HUES6 (cell line): ENCODE data around the gene GLIS2.

ENCODE experiments used
- H3K27ac ChIP-seq: 2 replicates; pipeline ENCODE4 v1.7.0; 2013; ENCODE audit warnings: low read depth, mild to moderate bottlenecking, low read length, inconsistent platforms
- H3K27me3 ChIP-seq: 2 replicates; pipeline ENCODE4 v1.6.1; 2013; ENCODE audit warnings: low read length; ENCODE audit not compliant: control insufficient read depth, insufficient read depth
- H3K36me3 ChIP-seq: 2 replicates; pipeline ENCODE4 v1.6.1; 2013; ENCODE audit warnings: low read length; ENCODE audit not compliant: control insufficient read depth, insufficient read depth
- H3K4me1 ChIP-seq: 2 replicates; pipeline ENCODE4 v1.6.1; 2013; ENCODE audit warnings: low read length; ENCODE audit not compliant: control insufficient read depth, insufficient read depth
- H3K4me3 ChIP-seq: 2 replicates; pipeline ENCODE4 v1.5.1; 2013; ENCODE audit warnings: low read depth, low read length
- H3K9ac ChIP-seq: one replicate; pipeline ENCODE4 v1.6.1; 2013; ENCODE audit warnings: mild to moderate bottlenecking, low read length
- H3K9me3 ChIP-seq: 2 replicates; pipeline ENCODE4 v1.6.1; 2013; ENCODE audit warnings: low read depth, low read length; ENCODE audit not compliant: control insufficient read depth, insufficient read depth

GLIS2 gene

GRCh38 chr16:4358831-4359561 lies 43.1 kb downstream of the GLIS2 start:
- no peak overlapping the region for H3K4me3 ChIP-seq
- H3K36me3 ChIP-seq: no peaks in the 10 kb centered on the region
- no peak overlapping the region for H3K27ac ChIP-seq
- peaks cover 3% of the 10 kb centered on the region; the same call in 1 of the 2 replicates for H3K4me1 ChIP-seq
- no peaks in the 10 kb centered on the region for H3K9me3 ChIP-seq
- H3K27me3 ChIP-seq: no peaks in the 10 kb centered on the region
- H3K9ac ChIP-seq: no peak overlapping the region

- peaks cover 3% of the 10 kb centered on the region; the same call in 1 of the 2 replicates for H3K4me1 ChIP-seq
- H3K27ac ChIP-seq: no peak overlapping the region
- H3K9ac ChIP-seq: no peak overlapping the region
- H3K27me3 ChIP-seq: no peaks in the 10 kb centered on the region
- no peaks in the 10 kb centered on the region for H3K9me3 ChIP-seq
- H3K4me3 ChIP-seq: no peak overlapping the region
- no peaks in the 10 kb centered on the region for H3K36me3 ChIP-seq
Observed at GRCh38 chr16:4359914-4360313, 44.0 kb downstream of the GLIS2 start.

GRCh38 chr16:4360538-4361021 lies 44.7 kb downstream of the GLIS2 start:
- Histone ChIP-seq H3K9ac (no peak overlapping the region), H3K4me3 (no peak overlapping the region), H3K27ac (no peak overlapping the region), H3K4me1 (peaks cover 3% of the 10 kb centered on the region; the same call in 1 of the 2 replicates), H3K27me3 (no peaks in the 10 kb centered on the region), H3K36me3 (no peaks in the 10 kb centered on the region), H3K9me3 (no peaks in the 10 kb centered on the region)

GRCh38 chr16:4361033-4361943 lies 45.4 kb downstream of the GLIS2 start:
- H3K9ac ChIP-seq: no peak overlapping the region

GRCh38 chr16:4361944-4362311 lies 46.1 kb downstream of the GLIS2 start:
- peaks cover 3% of the 10 kb centered on the region; the same call in 1 of the 2 replicates for H3K4me1 ChIP-seq
- no peak overlapping the region for H3K4me3 ChIP-seq
- no peaks in the 10 kb centered on the region for H3K36me3 ChIP-seq
- no peak overlapping the region for H3K9ac ChIP-seq
- H3K27ac ChIP-seq: no peak overlapping the region
- no peaks in the 10 kb centered on the region for H3K27me3 ChIP-seq
- no peaks in the 10 kb centered on the region for H3K9me3 ChIP-seq

More at GRCh38 chr16:4361033-4361943, 45.4 kb downstream of the GLIS2 start:
- no peaks in the 10 kb centered on the region for H3K9me3 ChIP-seq
- H3K27me3 ChIP-seq: no peaks in the 10 kb centered on the region
- H3K4me1 ChIP-seq: peaks cover 3% of the 10 kb centered on the region; the same call in 1 of the 2 replicates
- H3K27ac ChIP-seq: no peak overlapping the region
- H3K36me3 ChIP-seq: no peaks in the 10 kb centered on the region
- no peak overlapping the region for H3K4me3 ChIP-seq

GRCh38 chr16:4362476-4363135 lies 46.7 kb downstream of the GLIS2 start:
- Histone ChIP-seq H3K36me3 (no peaks in the 10 kb centered on the region), H3K9me3 (no peaks in the 10 kb centered on the region), H3K27ac (no peak overlapping the region), H3K4me3 (no peak overlapping the region), H3K27me3 (no peaks in the 10 kb centered on the region), H3K4me1 (peaks cover 3% of the 10 kb centered on the region; the same call in 1 of the 2 replicates), H3K9ac (no peak overlapping the region)

- no peak overlapping the region for H3K9ac ChIP-seq
- no peaks in the 10 kb centered on the region for H3K27me3 ChIP-seq
- H3K36me3 ChIP-seq: no peaks in the 10 kb centered on the region
- peaks cover 11% of the 10 kb centered on the region; the same call in 1 of the 2 replicates for H3K4me1 ChIP-seq
- no peak overlapping the region for H3K27ac ChIP-seq
- no peaks in the 10 kb centered on the region for H3K9me3 ChIP-seq
- H3K4me3 ChIP-seq: no peak overlapping the region
Observed at GRCh38 chr16:4364196-4365013, 48.5 kb downstream of the GLIS2 start.

- Histone ChIP-seq H3K9me3 (no peaks in the 10 kb centered on the region), H3K9ac (no peak overlapping the region), H3K36me3 (no peaks in the 10 kb centered on the region), H3K4me1 (peaks cover 12% of the 10 kb centered on the region; the same call in 1 of the 2 replicates), H3K27ac (no peak overlapping the region), H3K4me3 (no peak overlapping the region), H3K27me3 (no peaks in the 10 kb centered on the region)
Observed at GRCh38 chr16:4365014-4365406, 49.1 kb downstream of the GLIS2 start.

GRCh38 chr16:4365615-4366014 lies 49.7 kb downstream of the GLIS2 start:
- Histone ChIP-seq H3K4me3 (no peak overlapping the region), H3K9me3 (no peaks in the 10 kb centered on the region), H3K9ac (no peak overlapping the region), H3K27me3 (no peaks in the 10 kb centered on the region), H3K36me3 (no peaks in the 10 kb centered on the region), H3K4me1 (peaks cover 12% of the 10 kb centered on the region; the same call in 1 of the 2 replicates), H3K27ac (no peak overlapping the region)

- H3K27me3 ChIP-seq: no peaks in the 10 kb centered on the region
- no peaks in the 10 kb centered on the region for H3K36me3 ChIP-seq
- H3K9me3 ChIP-seq: no peaks in the 10 kb centered on the region
- peaks cover 13% of the 10 kb centered on the region; the same call in 1 of the 2 replicates for H3K4me1 ChIP-seq
- H3K27ac ChIP-seq: no peak overlapping the region
- H3K4me3 ChIP-seq: no peak overlapping the region
- no peak overlapping the region for H3K9ac ChIP-seq
Observed at GRCh38 chr16:4366016-4366415, 50.1 kb downstream of the GLIS2 start.
